Glutamatergic neuron (in vitro differentiated cells): ENCODE measurements around the gene GUF1. TPM values are rescaled to one million over a fixed set of nuclear protein-coding genes. Genes with fewer than 3 reads are reported as not detected.

ENCODE experiments used
- DNase-seq: peaks from one replicate; pipeline ENCODE4 v3.0.0; 2022
- H3K27ac Mint-ChIP-seq: one replicate; pipeline ENCODE4 v1.8.0; 2020; ENCODE audit warnings: mild to moderate bottlenecking, mixed read lengths, inconsistent platforms; ENCODE audit not compliant: unreplicated experiment
- H3K27me3 Mint-ChIP-seq: one replicate; pipeline ENCODE4 v1.8.0; 2020; ENCODE audit warnings: mild to moderate bottlenecking, moderate library complexity, mixed read lengths, inconsistent platforms; ENCODE audit not compliant: unreplicated experiment
- H3K36me3 Mint-ChIP-seq: one replicate; pipeline ENCODE4 v1.8.0; 2020; ENCODE audit warnings: mild to moderate bottlenecking, mixed read lengths, inconsistent platforms; ENCODE audit not compliant: unreplicated experiment
- H3K4me1 Mint-ChIP-seq: one replicate; pipeline ENCODE4 v1.8.0; 2020; ENCODE audit warnings: mild to moderate bottlenecking, low read depth, mixed read lengths, inconsistent platforms; ENCODE audit not compliant: unreplicated experiment
- H3K4me3 Mint-ChIP-seq: one replicate; pipeline ENCODE4 v1.8.0; 2020; ENCODE audit warnings: mild to moderate bottlenecking, mixed read lengths, inconsistent platforms; ENCODE audit not compliant: unreplicated experiment
- H3K9me3 Mint-ChIP-seq: one replicate; pipeline ENCODE4 v1.8.0; 2020; ENCODE audit warnings: mild to moderate bottlenecking, moderate library complexity, mixed read lengths, inconsistent platforms; ENCODE audit not compliant: unreplicated experiment
- CTCF ChIP-seq: fragments of 200-600 bp; sonication (generic); IDR thresholded peaks from one replicate; pipeline ENCODE4 v1.5.0; 2021; ENCODE audit not compliant: partially characterized antibody, unreplicated experiment
- long read RNA-seq: library from polyadenylated mRNA; unstranded; transcript quantifications from one replicate; pipeline ENCODE4 v2.0.0, GENCODE V29; 2020; ENCODE audit not compliant: unreplicated experiment
- total RNA-seq: library from RNA; stranded (reverse); fragmentation: NEBNext Ultra II Directional; extraction: Animal tissue kit (Norgen Biotek cat#: 25700); gene quantifications from one replicate; pipeline ENCODE4 v1.2.1, GENCODE V29; 2021; ENCODE audit not compliant: unreplicated experiment

The GUF1 gene
- total RNA-seq = 26.3 TPM
- long read RNA-seq, partial matches to known transcripts = 2 of 3 reads
- long read RNA-seq, other reads (novel, unspliced or antisense) = 1 of 3 reads

GRCh38 chr4:44678094-44679041, at the start of gene GUF1:
Gene GUF1 (plus strand): TSS chr4:44678420. CDS start chr4:44678623, 203 bp downstream.
- Mint-ChIP-seq H3K27ac (peak within 1 kb of the TSS; percentile 96), H3K4me3 (peak within 1 kb of the TSS; percentile 97), H3K27me3 (no peaks in the 10 kb centered on the region), H3K36me3 (no peaks in the 10 kb centered on the region), H3K4me1 (peaks cover 10% of the 10 kb centered on the region), H3K9me3 (peaks cover 5% of the 10 kb centered on the region)
- DNase-seq = peak; percentile 89
- no peak for TF ChIP-seq CTCF

GRCh38 chr4:44629280-44629866, 48.8 kb upstream of the GUF1 start:
- Mint-ChIP-seq H3K27me3 (no peaks in the 10 kb centered on the region), H3K4me3 (no peak overlapping the region), H3K9me3 (no peaks in the 10 kb centered on the region), H3K27ac (no peak overlapping the region), H3K4me1 (no peaks in the 10 kb centered on the region), H3K36me3 (no peaks in the 10 kb centered on the region)
- DNase-seq = no peak
- peak; percentile 83 for TF ChIP-seq CTCF

GRCh38 chr4:44632089-44632488, 46.1 kb upstream of the GUF1 start:
- Mint-ChIP-seq H3K36me3 (no peaks in the 10 kb centered on the region), H3K27ac (no peak overlapping the region), H3K4me3 (no peak overlapping the region), H3K9me3 (no peaks in the 10 kb centered on the region), H3K27me3 (no peaks in the 10 kb centered on the region), H3K4me1 (no peaks in the 10 kb centered on the region)
- TF ChIP-seq CTCF = peak; percentile 32
- no peak for DNase-seq

- TF ChIP-seq CTCF = no peak
- Mint-ChIP-seq H3K9me3 (no peaks in the 10 kb centered on the region), H3K4me3 (no peak overlapping the region), H3K27me3 (no peaks in the 10 kb centered on the region), H3K27ac (no peak overlapping the region), H3K36me3 (no peaks in the 10 kb centered on the region), H3K4me1 (no peaks in the 10 kb centered on the region)
- no peak for DNase-seq
Observed at GRCh38 chr4:44632733-44633132, 45.5 kb upstream of the GUF1 start.
